Activated T-helper 2 cell treated with anti-CD3 and anti-CD28 coated beads, Interferon-gamma antibody, Interleukin-2, Interleukin-4, amounts not matched to agents 10 μg/mL and 5 μg/mL and 100 μg/mL, durations not matched to agents 14 hours and 24 hours and 36 hours (primary cell): ENCODE measurements around the gene SWSAP1. TPM values are rescaled to one million over a fixed set of nuclear protein-coding genes. Genes with fewer than 3 reads are reported as not detected.
"Not testable (repeated sequence)": the region's sequence is repeated elsewhere in the genome, so short reads cannot be mapped to it uniquely, and the experiment has no call there.

Experiments used
- DNase-seq: peaks from one replicate; pipeline ENCODE4 v3.0.0; 2021; ENCODE audit warnings: low spot score
- H3K27ac Mint-ChIP-seq: one replicate; pipeline ENCODE4 v1.8.0; 2021; ENCODE audit warnings: mixed read lengths
- H3K27me3 Mint-ChIP-seq: one replicate; pipeline ENCODE4 v1.8.0; 2021; ENCODE audit warnings: low read depth, mixed read lengths
- H3K36me3 Mint-ChIP-seq: one replicate; pipeline ENCODE4 v1.8.0; 2021; ENCODE audit warnings: low read depth, mixed read lengths
- H3K4me1 Mint-ChIP-seq: one replicate; pipeline ENCODE4 v1.8.0; 2021; ENCODE audit warnings: low read depth, mixed read lengths
- H3K4me3 Mint-ChIP-seq: one replicate; pipeline ENCODE4 v1.8.0; 2021; ENCODE audit warnings: low read depth, mild to moderate bottlenecking, moderate library complexity, mixed read lengths
- H3K9me3 Mint-ChIP-seq: one replicate; pipeline ENCODE4 v1.8.0; 2021; ENCODE audit warnings: mixed read lengths
- intact Hi-C: fragments of 100-400 bp; cut with micrococcal nuclease; formaldehyde crosslinking; loops from one replicate; pipeline ENCODE4 v1.15.1; 2023
- total RNA-seq: library from RNA; stranded (reverse); gene quantifications from 2 replicates; pipeline ENCODE4 v1.2.3, GENCODE V29; 2022

The SWSAP1 gene
- total RNA-seq, 1 donor from 2014 or later: 2.6 TPM

DNA sequence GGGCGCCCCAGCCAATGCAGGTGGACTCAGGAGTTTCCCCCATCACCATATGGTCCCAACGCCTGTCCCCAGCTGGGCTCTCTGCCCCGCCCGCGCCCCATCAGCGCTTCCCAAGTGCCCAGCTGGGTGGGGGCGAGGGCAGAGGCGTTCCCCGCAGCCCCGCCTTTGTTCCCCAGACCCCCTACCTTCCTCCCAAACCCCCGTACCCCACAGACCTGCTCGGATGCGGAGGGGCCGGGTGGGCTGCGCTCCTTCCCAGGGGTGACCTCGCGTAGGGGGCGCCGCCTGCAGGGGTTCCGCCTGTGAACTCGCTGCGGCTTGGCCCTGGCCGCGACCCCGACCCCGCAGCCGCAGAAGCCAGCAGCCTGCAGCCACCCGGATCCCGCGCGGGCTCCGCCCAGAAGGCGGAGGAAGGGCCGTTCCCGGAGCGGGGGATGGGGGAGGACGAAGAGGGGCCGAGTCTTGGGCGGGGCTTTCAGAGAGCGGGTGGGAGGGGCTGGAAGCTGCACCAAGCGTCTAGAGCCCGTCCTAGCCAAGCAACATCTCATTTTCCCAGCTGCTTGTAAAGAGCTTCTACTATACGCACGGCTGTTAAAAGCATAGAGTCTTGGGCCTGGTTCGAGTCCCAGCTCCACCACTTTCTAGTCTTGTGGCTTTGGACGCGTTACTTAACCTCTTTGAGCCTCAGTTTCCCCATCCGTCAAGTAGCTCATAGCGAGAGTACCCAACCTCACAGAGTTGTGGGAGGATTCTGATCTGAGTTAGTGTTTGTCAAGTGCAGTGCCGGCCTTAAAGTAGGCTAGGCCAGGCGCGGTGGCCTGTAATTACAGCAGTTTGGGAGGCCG is 35.0 kb upstream of the SWSAP1 start, which contains the start of gene RAB3D:
Gene RAB3D (minus strand): TSS at position 404 of the 845 bp plus-strand sequence. CDS start 2,258 bp downstream, outside the sequence.
- H3K27me3 Mint-ChIP-seq: no peaks in the 10 kb centered on the region
- H3K27ac Mint-ChIP-seq: no peak within 1 kb of the TSS
- H3K9me3 Mint-ChIP-seq: no peaks in the 10 kb centered on the region
- peak; percentile 76 for DNase-seq
- peak within 1 kb of the TSS; percentile 84 for H3K4me3 Mint-ChIP-seq
- H3K4me1 Mint-ChIP-seq: peaks cover 22% of the 10 kb centered on the region
- H3K36me3 Mint-ChIP-seq: peaks cover 18% of the 10 kb centered on the region
- intact Hi-C loops: loop anchor here (5.0 kb wide), 1 partner anchor 42 kb away; the partner anchor contains the start of gene TSPAN16

DNA sequence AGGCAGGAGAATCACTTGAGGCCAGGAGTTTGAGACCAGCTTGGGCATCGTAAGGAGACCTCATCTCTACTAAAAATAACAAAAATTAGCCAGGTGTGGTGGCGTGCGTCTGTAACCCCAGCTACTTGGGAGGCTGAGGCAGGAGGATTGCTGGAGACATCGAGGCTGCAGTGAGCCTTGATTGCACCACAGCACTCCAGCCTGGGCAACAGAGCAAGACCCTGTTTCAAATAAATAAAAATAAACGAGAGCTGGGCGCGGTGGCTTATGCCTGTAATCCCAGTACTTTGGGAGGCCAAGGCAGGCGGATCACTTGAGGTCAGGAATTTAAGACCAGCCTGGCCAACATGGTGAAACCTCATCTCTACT is 34.4 kb upstream of the SWSAP1 start:
- peak overlapping the region; percentile 84 for H3K4me3 Mint-ChIP-seq
- H3K27ac Mint-ChIP-seq: not testable (repeated sequence)

DNA sequence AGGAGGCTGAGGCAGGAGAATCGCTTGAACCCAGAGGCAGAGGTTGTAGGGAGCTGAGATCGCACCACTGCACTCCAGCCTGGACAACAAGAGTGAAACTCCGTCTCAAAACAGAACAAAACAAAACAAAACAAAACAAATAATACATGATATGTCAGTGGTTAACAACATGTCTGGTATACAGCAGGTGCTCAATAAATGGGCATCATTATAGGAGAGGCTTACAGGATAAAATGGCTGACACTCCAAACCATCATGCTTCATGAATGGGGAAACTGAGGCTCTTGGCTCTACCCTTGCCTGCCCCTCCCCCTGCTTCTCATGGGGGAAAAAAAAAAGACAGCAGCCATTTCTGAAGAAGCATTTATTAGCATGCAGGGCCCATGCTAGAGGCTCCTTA is 32.0 kb upstream of the SWSAP1 start:
- intact Hi-C loops: no loop called here
- Mint-ChIP-seq H3K4me3 (no peak overlapping the region), H3K27me3 (no peaks in the 10 kb centered on the region), H3K9me3 (no peaks in the 10 kb centered on the region), H3K27ac (no peak overlapping the region), H3K36me3 (peaks cover 3% of the 10 kb centered on the region), H3K4me1 (peaks cover 32% of the 10 kb centered on the region)
- no peak for DNase-seq

More for the DNA sequence above, 34.4 kb upstream of the SWSAP1 start:
- H3K9me3 Mint-ChIP-seq, H3K27me3 Mint-ChIP-seq, DNase-seq, intact Hi-C loops: not testable (repeated sequence)
- Mint-ChIP-seq H3K36me3 (peaks cover 16% of the 10 kb centered on the region), H3K4me1 (peaks cover 22% of the 10 kb centered on the region)

DNA sequence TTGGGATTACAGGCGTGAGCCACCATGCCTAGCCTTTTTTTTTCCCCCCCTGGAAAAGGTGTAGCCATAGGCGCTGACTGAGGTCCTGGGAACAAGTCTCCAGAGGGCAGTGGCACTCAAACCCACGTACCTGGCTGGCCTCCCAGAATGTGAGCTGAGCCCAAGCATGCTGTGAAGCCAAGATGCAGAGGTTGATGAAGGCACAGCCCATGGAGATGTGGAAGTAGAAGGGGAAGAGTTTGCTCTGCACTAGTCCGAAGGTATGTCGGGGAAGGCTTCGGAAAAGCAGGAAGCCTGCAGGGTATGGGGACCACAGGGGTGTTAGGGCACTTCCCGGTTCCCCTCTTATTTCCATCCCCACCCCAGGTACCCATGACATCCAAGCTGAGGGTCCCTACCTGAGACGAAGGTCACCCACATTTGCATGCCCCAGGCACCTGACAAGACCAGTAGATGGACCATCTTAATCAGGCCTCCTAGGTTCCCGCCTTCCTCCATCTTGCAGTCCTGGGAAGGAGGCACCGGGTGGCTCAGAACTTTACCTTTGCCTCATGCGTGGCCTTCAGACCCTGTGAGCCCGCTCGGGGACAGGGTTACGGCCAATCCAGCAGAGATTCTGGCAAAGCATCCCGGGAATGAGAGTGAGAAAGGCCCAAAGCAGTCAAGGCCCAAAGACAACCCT is 29.2 kb upstream of the SWSAP1 start:
- intact Hi-C loops: no loop called here

DNA sequence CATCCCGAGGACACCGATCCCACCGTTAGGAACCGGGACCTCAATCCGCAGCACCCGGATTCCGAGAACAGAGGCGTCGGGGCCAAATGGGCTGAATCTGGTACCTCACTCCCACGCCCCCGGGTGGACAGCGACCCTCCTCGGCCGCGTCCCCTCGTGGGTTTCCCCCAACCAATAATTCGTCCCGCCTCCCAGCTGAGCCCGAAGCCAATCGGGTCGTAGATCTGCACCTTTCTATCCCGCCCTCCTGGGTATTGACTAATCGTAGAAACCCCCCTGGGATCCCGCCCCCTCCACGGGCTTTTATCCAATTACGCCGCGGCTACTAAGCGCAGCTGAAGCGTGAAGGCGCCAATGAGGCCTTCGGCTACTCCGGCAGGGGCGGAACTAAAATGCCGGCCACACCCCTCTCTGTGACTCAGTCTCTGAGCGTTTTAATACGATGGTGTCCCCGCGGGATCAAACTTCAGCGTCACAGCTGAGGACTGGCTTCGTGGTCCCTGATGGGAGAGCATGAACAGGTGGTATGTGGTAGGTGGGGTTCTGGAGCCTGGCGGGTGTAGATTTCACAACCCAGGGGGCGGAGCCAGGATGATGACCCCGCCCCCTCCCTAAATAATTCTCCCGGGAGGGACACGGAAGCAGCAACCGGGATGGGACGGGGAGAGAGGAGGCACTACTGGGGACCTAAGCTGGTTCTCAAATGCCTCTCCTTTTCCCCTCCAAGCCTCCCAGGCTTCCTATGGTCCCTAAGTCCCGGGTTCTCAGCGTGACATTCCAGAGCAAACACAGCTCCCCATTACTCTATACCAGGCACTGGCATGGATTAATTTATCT is 28.1 kb upstream of the SWSAP1 start, which contains the start of the genes CCDC159 and TMEM205:
Gene CCDC159 (plus strand): TSS at position 416 of the 837 bp plus-strand sequence. CDS start 88 bp downstream, at position 504.
Gene TMEM205 (minus strand): TSS at position 165 of the 837 bp plus-strand sequence. CDS start 649 bp downstream, outside the sequence.
- Mint-ChIP-seq H3K9me3 (peaks cover 12% of the 10 kb centered on the region), H3K4me3 (peak within 1 kb of the TSS; percentile 96), H3K27ac (peak within 1 kb of the TSS; percentile 94), H3K27me3 (no peaks in the 10 kb centered on the region), H3K36me3 (peaks cover 11% of the 10 kb centered on the region), H3K4me1 (peaks cover 20% of the 10 kb centered on the region)
- DNase-seq: peak; percentile 98
- intact Hi-C loops: loop anchor here (2.0 kb wide), 1 partner anchor 28 kb away; the partner anchor contains the start of gene SWSAP1

More for the DNA sequence above, 29.2 kb upstream of the SWSAP1 start:
- no peak for DNase-seq
- Mint-ChIP-seq H3K9me3 (peaks cover 12% of the 10 kb centered on the region), H3K27me3 (no peaks in the 10 kb centered on the region), H3K36me3 (peaks cover 11% of the 10 kb centered on the region), H3K4me1 (peaks cover 20% of the 10 kb centered on the region), H3K4me3 (peak overlapping the region; percentile 96), H3K27ac (peak overlapping the region; percentile 94)

DNA sequence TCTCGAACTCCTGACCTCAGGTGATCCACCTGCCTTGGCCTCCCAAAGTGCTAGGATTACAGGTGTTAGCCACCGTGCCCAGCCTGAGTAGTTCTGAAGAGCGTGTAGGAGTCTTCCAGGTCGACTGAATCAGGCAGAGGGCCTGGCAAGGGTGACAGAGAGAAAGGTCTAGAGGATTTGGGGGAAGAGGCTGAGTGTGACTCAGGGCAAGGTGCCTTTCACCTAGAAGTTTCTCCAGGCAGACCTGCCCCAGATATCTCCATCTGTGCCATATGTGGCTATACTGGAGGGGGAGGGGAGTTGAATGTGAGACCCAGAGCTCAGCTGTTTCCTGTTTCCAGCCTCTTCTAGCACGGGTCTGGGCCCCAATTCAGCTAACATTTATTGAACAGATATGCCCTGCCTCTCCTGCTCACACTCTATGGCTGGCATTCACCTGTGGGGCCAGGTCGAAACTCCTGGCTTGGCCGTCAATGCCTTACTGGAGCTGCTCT is 26.9 kb upstream of the SWSAP1 start:
- H3K27me3 Mint-ChIP-seq: no peaks in the 10 kb centered on the region
- peaks cover 20% of the 10 kb centered on the region for H3K4me1 Mint-ChIP-seq
- no peak for DNase-seq
- H3K36me3 Mint-ChIP-seq: peaks cover 7% of the 10 kb centered on the region
- H3K9me3 Mint-ChIP-seq: peaks cover 12% of the 10 kb centered on the region
- H3K4me3 Mint-ChIP-seq: peak overlapping the region; percentile 96
- no peak overlapping the region for H3K27ac Mint-ChIP-seq
- intact Hi-C loops: loop anchor here (2.0 kb wide), 1 partner anchor 27 kb away; the partner anchor contains the start of gene SWSAP1

DNA sequence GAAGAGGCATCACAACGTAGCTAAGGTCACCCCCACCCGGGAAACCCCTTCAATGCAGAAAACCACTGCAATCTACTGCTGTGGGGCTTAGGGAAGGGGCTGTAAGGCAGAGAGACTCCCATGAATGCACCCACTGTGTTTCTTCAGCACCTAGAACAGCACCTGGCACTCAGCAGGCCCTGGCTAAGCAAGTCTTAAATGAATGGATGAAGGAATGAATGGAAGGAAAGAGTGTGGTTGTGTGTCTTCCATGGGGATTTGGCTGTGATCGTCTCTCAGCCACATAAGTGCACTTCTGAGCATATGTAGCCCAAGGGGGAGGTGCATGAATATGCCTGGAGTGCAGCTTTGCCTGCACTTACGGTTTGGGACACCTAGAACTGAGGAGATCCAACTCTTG is 25.3 kb upstream of the SWSAP1 start:
- no peak overlapping the region for H3K4me3 Mint-ChIP-seq
- H3K9me3 Mint-ChIP-seq: peaks cover 12% of the 10 kb centered on the region
- peaks cover 7% of the 10 kb centered on the region for H3K36me3 Mint-ChIP-seq
- intact Hi-C loops: no loop called here
- H3K27ac Mint-ChIP-seq: no peak overlapping the region
- H3K4me1 Mint-ChIP-seq: peaks cover 20% of the 10 kb centered on the region
- no peak for DNase-seq
- H3K27me3 Mint-ChIP-seq: no peaks in the 10 kb centered on the region

DNA sequence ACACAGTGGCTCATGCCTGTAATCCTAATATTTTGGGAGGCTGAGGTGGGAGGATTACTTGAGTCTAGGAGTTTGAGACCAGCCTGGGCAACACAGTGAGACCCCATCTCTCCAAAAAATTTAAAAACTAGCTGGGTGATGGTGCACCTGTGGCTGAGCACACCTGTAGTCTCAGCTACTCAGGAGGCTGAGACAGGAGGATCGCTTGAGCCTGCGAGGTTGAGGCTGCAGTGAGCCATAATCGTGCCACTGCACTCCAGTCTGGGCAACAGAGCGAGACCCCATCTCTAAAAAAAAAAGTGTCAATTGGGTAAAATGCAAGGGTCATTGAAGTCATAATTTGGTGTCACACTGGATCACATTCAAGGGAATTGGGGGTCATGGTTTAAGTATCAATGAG is 20.4 kb upstream of the SWSAP1 start:
- H3K27ac Mint-ChIP-seq, H3K27me3 Mint-ChIP-seq, DNase-seq, H3K4me3 Mint-ChIP-seq, H3K36me3 Mint-ChIP-seq, intact Hi-C loops, H3K9me3 Mint-ChIP-seq, H3K4me1 Mint-ChIP-seq: not testable (repeated sequence)

DNA sequence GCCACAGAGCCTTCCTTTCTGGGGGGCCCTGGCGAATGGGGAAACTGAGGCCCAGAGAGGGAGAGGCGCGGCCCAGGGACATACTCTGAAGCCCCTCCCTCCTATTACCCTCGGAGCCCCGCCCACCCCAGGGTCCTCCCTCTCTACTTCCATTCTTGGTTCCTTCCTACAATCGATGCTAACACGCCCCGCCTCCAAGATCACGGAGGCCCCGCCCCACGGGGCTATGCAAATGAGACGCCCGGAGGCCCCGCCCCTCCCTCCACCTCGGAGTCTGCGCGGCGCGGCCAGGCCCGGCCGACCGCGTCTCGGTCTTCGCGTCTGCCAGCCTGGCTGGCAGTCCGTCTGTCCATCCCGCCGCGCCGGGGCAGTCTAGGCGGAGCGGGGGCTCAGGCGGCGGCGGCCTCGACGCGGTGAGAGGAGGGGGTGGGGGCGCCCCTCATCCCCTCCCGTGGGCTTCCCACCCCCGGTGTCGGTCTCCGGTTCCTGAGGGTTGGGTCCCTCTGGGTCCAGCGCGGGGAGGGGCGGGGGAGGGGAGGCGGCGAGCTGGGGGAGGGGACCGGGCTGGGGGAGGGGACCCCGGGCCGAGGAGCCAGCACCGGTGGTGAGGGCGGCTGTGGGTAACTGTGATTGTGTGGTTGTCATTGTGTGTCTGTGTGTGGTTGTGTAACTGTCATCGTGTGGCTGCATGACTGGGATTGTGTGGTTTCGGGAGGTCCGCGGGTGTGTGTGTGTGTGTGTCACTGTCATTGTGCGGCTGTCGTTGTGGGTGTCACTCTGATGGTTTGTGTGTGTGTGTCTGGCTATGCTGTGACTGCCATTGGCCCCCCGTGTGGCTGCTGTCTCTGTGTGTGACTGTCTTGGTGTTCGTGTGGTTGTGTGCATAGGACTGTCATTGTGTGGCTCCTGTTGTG is 19.0 kb upstream of the SWSAP1 start, which contains the start of gene PLPPR2:
Gene PLPPR2 (plus strand): TSS at position 273 of the 914 bp plus-strand sequence. CDS start 2,242 bp downstream, outside the sequence.
- intact Hi-C loops: loop anchor here (1.0 kb wide), 1 partner anchor 19 kb away; the partner anchor contains the start of gene SWSAP1
- DNase-seq: peak; percentile 80
- no peaks in the 10 kb centered on the region for H3K9me3 Mint-ChIP-seq

DNA sequence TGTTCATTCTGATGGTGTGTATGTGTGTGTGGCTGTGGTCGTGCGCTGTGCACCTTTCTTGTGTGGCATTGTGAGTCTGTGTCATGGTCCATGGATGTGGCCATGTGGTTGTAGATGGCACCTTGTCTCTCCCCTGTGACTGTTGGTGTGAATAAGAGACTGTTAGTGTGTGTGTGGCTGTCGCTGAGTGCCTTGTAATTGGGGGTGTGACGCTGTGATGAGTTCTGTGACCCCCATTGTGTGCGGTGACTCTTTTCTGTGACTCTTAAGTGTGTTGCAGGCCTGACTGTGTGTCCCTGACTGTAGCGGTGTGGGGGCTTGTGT is 18.4 kb upstream of the SWSAP1 start:
- intact Hi-C loops: no loop called here
- no peaks in the 10 kb centered on the region for H3K36me3 Mint-ChIP-seq
- H3K4me1 Mint-ChIP-seq: peaks cover 7% of the 10 kb centered on the region
- H3K27ac Mint-ChIP-seq: no peak overlapping the region
- peak overlapping the region; percentile 72 for H3K4me3 Mint-ChIP-seq
- H3K9me3 Mint-ChIP-seq: no peaks in the 10 kb centered on the region
- no peak for DNase-seq
- H3K27me3 Mint-ChIP-seq: peaks cover 5% of the 10 kb centered on the region

More for the DNA sequence above, 19.0 kb upstream of the SWSAP1 start, which contains the start of gene PLPPR2:
- Mint-ChIP-seq H3K36me3 (no peaks in the 10 kb centered on the region), H3K27me3 (peaks cover 5% of the 10 kb centered on the region), H3K4me3 (peak within 1 kb of the TSS; percentile 72), H3K27ac (no peak within 1 kb of the TSS), H3K4me1 (peaks cover 7% of the 10 kb centered on the region)
